K562 (cell line): Measurements from ENCODE around the gene PLEKHA5. TPM values are rescaled to one million over a fixed set of nuclear protein-coding genes. Genes with fewer than 3 reads are reported as not detected.

Experiments
- ATAC-seq: fragments of 200-7000 bp; cut with Tn5 transposase; 3 replicates; pipeline ENCODE4 v1.9.1; 2020; ENCODE audit warnings: moderate library complexity
- BruUV-seq: library from RNA; stranded (reverse); fragments of 400-500 nt; replicated peaks from 2 replicates; lab custom pipeline; 2021; lab: Mats Ljungman, UMichigan
- CTCF ChIA-PET: fragments of 300-600 bp; formaldehyde crosslinking; extraction: SDS; loops from one replicate; lab custom pipeline; 2021; ENCODE audit warnings: low intra/inter-chr PET ratio; lab: Yijun Ruan, JAX
- POLR2A ChIA-PET: fragments of 300-600, 350-650 bp; sonication (Branson Sonifier 250); formaldehyde crosslinking; extraction: SDS; loops from one replicate; lab custom pipeline; 2021; ENCODE audit warnings: antibody characterized with exemption, inconsistent platforms; lab: Yijun Ruan, JAX
- DNase-seq, 4 experiments: peaks; one replicate each; pipeline versions ENCODE4 v3.0.0 to v3.0.0-alpha.2; 2011 to 2018; ENCODE audit warnings: low spot score in 3 of 4, mixed read lengths in 3 of 4; ENCODE audit errors: extremely low read depth in 1 of 4
- FAIRE-seq: peaks from 2 replicates; lab custom pipeline; 2011; peaks lifted over from hg19 to GRCh38; lab: Jason Lieb, UNC
- H2AFZ ChIP-seq: 2 replicates; pipeline ENCODE4 v1.6.0; 2011; ENCODE audit warnings: low read depth, low read length, control low read depth, inconsistent platforms
- H3K27ac ChIP-seq: fragments of 200-600 bp; 3 replicates; pipeline ENCODE4 v1.8.0; 2011; ENCODE audit warnings: low read depth, mild to moderate bottlenecking, control low read depth, inconsistent platforms, low read length, moderate library complexity, mixed read lengths; ENCODE audit errors: extremely low read depth
- H3K27me3 ChIP-seq, 2 experiments: fragments of 300-600 bp in 1 of 2; 2 replicates in 1 of 2; 3 replicates in 1 of 2; pipeline versions ENCODE4 v1.6.0 to v1.8.0; 2011; ENCODE audit warnings: inconsistent platforms in 2 of 2, low read length in 2 of 2, mild to moderate bottlenecking in 1 of 2, mixed read lengths in 1 of 2, moderate library complexity in 1 of 2; ENCODE audit not compliant: control insufficient read depth in 2 of 2, insufficient read depth in 2 of 2
- H3K36me3 ChIP-seq: fragments of 300-600 bp; 3 replicates; pipeline ENCODE4 v1.8.0; 2011; ENCODE audit warnings: mild to moderate bottlenecking, low read length, inconsistent platforms; ENCODE audit not compliant: control insufficient read depth, insufficient read depth
- H3K4me1 ChIP-seq, 2 experiments: fragments of 200-600 bp in 1 of 2; replicated peaks in 1 of 2; 2 replicates in 1 of 2; 3 replicates in 1 of 2; pipeline versions ENCODE4 v1.5.1 to v1.8.0; 2011; ENCODE audit warnings: inconsistent platforms in 2 of 2, low read length in 2 of 2, mild to moderate bottlenecking in 1 of 2, mixed read lengths in 1 of 2, moderate library complexity in 1 of 2; ENCODE audit not compliant: control insufficient read depth in 2 of 2, insufficient read depth in 2 of 2
- H3K4me2 ChIP-seq: 2 replicates; pipeline ENCODE4 v1.6.1; 2011; ENCODE audit warnings: low read length, control low read depth, inconsistent platforms, mixed read lengths; ENCODE audit not compliant: insufficient read depth
- H3K4me3 ChIP-seq: fragments of 200-600 bp; sonication (generic), shearing (Covaris generic); 2 replicates; pipeline ENCODE4 v1.5.1; 2016; ENCODE audit warnings: control low read depth, inconsistent platforms
- H3K79me2 ChIP-seq: fragments of 200-600 bp; 3 replicates; pipeline ENCODE4 v1.8.0; 2011; ENCODE audit warnings: low read length, inconsistent platforms; ENCODE audit not compliant: control insufficient read depth, insufficient read depth
- H3K9ac ChIP-seq, 2 experiments: 2 replicates each; pipeline versions ENCODE4 v1.6.0 to v1.6.1; 2011; ENCODE audit warnings: low read depth in 2 of 2, low read length in 2 of 2, control low read depth in 1 of 2, inconsistent platforms in 1 of 2, mild to moderate bottlenecking in 1 of 2, mixed read lengths in 1 of 2; ENCODE audit not compliant: insufficient read depth in 1 of 2
- H3K9me1 ChIP-seq: one replicate; pipeline ENCODE4 v1.6.0; 2011; ENCODE audit warnings: inconsistent platforms, mild to moderate bottlenecking, low read length, moderate library complexity; ENCODE audit not compliant: control insufficient read depth, insufficient read depth
- H3K9me3 ChIP-seq: replicated peaks from 2 replicates; pipeline ENCODE4 v1.5.1; 2011; ENCODE audit warnings: low read depth, low read length, inconsistent platforms; ENCODE audit not compliant: control insufficient read depth, insufficient read depth
- H4K20me1 ChIP-seq: replicated peaks from 2 replicates; pipeline ENCODE4 v1.6.1; 2011; ENCODE audit warnings: low read length, inconsistent platforms, mixed read lengths; ENCODE audit not compliant: control insufficient read depth, insufficient read depth
- CBFB ChIP-seq: sonication (generic); formaldehyde crosslinking; IDR thresholded peaks from 2 replicates; pipeline ENCODE4 v1.4.0; 2020; ENCODE audit warnings: mild to moderate bottlenecking, missing genetic modification reagents
- L3MBTL2 ChIP-seq: fragments of 450-650 bp; IDR thresholded peaks from 2 replicates; pipeline ENCODE4 v1.6.1; 2016; ENCODE audit warnings: mild to moderate bottlenecking, moderate library complexity
- TAF7 ChIP-seq: fragments of 450-650 bp; IDR thresholded peaks from 2 replicates; pipeline ENCODE4 v1.6.1; 2016; ENCODE audit warnings: missing genetic modification characterization, missing compliant biosample characterization
- THRAP3 ChIP-seq: fragments of 450-650 bp; IDR thresholded peaks from 2 replicates; pipeline ENCODE4 v1.6.1; 2016; ENCODE audit warnings: mild to moderate bottlenecking, inconsistent platforms, borderline replicate concordance
- ZC3H11A ChIP-seq: IDR thresholded peaks from 2 replicates; pipeline ENCODE4 v1.6.1; 2012; ENCODE audit warnings: low read depth, low read length, improper control_type of control experiment
- ZNF143 ChIP-seq: sonication (generic); formaldehyde crosslinking; IDR thresholded peaks from 2 replicates; pipeline ENCODE4 v1.9.0; 2022; ENCODE audit warnings: mild to moderate bottlenecking, missing genetic modification reagents
- WGBS: fragments of 100-300 bp; shearing (Covaris generic); methylation state at CpG from one replicate; pipeline ENCODE4 v1.1.6; 2016; ENCODE audit warnings: low coverage, mixed read lengths; ENCODE audit not compliant: insufficient coverage; ENCODE audit errors: missing lambda C conversion rate; 5-methylcytosine and 5-hydroxymethylcytosine counted together
- in situ Hi-C: fragments of 300-500 bp; cut with MboI; formaldehyde crosslinking; loops from 4 replicates; pipeline ENCODE4 v1.15.0; 2018; ENCODE audit warnings: inconsistent platforms, mixed read lengths
- intact Hi-C: fragments of 100-400 bp; cut with micrococcal nuclease; formaldehyde crosslinking; loops from 2 replicates; pipeline ENCODE4 v1.14.2; 2022
- polyA plus RNA-seq, 8 experiments: library from polyadenylated mRNA; depleted of rRNA in 4 of 8; stranded (reverse) in 5 of 8; unstranded in 3 of 8; fragments of >200 nt; fragmentation: Nextera tagmentation in 2 of 8; fragmentation: Illumina TruSeq in 1 of 8; extraction: Ambion mirVana in 2 of 8; extraction: Trizol in 1 of 8; gene quantifications; 2 replicates each; pipeline versions ENCODE4 v1.2.1 to v1.2.3, GENCODE V29; 2011 to 2014; ENCODE audit warnings: inconsistent platforms in 1 of 8, missing spikeins in 1 of 8
- total RNA-seq, 7 experiments: library from RNA; depleted of rRNA in 6 of 7; stranded (reverse); fragments of >200 nt in 6 of 7; fragmentation: Illumina TruSeq in 2 of 7; extraction: Trizol in 2 of 7; gene quantifications; 2 replicates each; pipeline versions ENCODE4 v1.2.1 to v1.2.3, GENCODE V29; 2011 to 2021; ENCODE audit warnings: low replicate concordance in 1 of 7
- TF ChIP-seq, protein P1 (sequence below): sonication (generic); formaldehyde crosslinking; IDR thresholded peaks from 2 replicates; pipeline ENCODE4 v1.8.0; 2022; ENCODE audit warnings: mild to moderate bottlenecking, low read depth, missing genetic modification reagents
- TF ChIP-seq, protein P2 (sequence below): sonication (generic); formaldehyde crosslinking; IDR thresholded peaks from 2 replicates; pipeline ENCODE4 v1.8.0; 2023; ENCODE audit warnings: missing genetic modification reagents, mild to moderate bottlenecking, borderline replicate concordance

The PLEKHA5 gene
- total and polyA plus RNA-seq, 9 of the 15 experiments (the other 6 are each of a cell fraction or from before 2014, with no cell fraction given): 7.2 to 26.2 (median 17.4) TPM

DNA sequence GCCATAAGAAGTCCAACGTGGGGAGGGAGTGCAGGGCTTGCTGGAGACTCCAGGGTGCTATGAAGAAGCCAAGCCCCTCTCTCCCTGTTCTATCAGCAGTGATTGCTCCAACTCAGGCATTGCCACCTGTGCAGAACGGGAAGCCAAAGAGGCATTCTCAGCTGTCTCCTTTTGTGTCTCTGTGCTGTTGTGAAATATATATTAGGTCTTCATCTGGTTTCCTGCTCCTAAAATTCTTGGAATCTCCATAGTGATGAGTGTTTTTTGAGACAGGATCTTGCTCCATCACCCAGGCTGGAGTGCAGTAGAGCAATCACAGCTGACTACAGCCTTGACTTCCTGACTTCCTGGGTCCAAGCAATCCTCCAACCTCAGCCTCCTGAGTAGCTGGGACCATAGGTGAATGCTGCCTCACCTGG, 258.6 kb downstream of the PLEKHA5 start:
- ChIA-PET CTCF (no interaction called here), POLR2A (no interaction called here)
- 0% methylated on average over 2 of the region's 2 CpGs for WGBS
- no peaks in the 10 kb centered on the region for H4K20me1 ChIP-seq
- H3K9me1 ChIP-seq: no peaks in the 10 kb centered on the region
- H3K4me2 ChIP-seq: no peak overlapping the region
- no peak for DNase-seq
- no peak overlapping the region for H3K4me3 ChIP-seq
- H3K27me3 ChIP-seq: no peaks in the 10 kb centered on the region
- in situ Hi-C loops (no loop called here), intact Hi-C loops (no loop called here)
- FAIRE-seq: no peak
- no peaks in the 10 kb centered on the region for H3K9me3 ChIP-seq
- H3K36me3 ChIP-seq: no peaks in the 10 kb centered on the region
- no peaks in the 10 kb centered on the region for H3K4me1 ChIP-seq
- H3K79me2 ChIP-seq: no peaks in the 10 kb centered on the region
- H2AFZ ChIP-seq: no peak overlapping the region
- no peak overlapping the region for H3K27ac ChIP-seq
- no TSS peak for BruUV-seq
- H3K9ac ChIP-seq: no peak overlapping the region
- no peak for ATAC-seq
- no peak for TF ChIP-seq TAF7 (tag)
- TF ChIP-seq ZC3H11A: no peak
- no peak for TF ChIP-seq ZNF143 (CRISPR knock-in tag)
- TF ChIP-seq L3MBTL2: no peak
- no peak for TF ChIP-seq THRAP3
- TF ChIP-seq, protein P1, sequence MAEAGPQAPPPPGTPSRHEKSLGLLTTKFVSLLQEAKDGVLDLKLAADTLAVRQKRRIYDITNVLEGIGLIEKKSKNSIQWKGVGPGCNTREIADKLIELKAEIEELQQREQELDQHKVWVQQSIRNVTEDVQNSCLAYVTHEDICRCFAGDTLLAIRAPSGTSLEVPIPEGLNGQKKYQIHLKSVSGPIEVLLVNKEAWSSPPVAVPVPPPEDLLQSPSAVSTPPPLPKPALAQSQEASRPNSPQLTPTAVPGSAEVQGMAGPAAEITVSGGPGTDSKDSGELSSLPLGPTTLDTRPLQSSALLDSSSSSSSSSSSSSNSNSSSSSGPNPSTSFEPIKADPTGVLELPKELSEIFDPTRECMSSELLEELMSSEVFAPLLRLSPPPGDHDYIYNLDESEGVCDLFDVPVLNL (CRISPR knock-in tag): no peak
- TF ChIP-seq, protein P2, sequence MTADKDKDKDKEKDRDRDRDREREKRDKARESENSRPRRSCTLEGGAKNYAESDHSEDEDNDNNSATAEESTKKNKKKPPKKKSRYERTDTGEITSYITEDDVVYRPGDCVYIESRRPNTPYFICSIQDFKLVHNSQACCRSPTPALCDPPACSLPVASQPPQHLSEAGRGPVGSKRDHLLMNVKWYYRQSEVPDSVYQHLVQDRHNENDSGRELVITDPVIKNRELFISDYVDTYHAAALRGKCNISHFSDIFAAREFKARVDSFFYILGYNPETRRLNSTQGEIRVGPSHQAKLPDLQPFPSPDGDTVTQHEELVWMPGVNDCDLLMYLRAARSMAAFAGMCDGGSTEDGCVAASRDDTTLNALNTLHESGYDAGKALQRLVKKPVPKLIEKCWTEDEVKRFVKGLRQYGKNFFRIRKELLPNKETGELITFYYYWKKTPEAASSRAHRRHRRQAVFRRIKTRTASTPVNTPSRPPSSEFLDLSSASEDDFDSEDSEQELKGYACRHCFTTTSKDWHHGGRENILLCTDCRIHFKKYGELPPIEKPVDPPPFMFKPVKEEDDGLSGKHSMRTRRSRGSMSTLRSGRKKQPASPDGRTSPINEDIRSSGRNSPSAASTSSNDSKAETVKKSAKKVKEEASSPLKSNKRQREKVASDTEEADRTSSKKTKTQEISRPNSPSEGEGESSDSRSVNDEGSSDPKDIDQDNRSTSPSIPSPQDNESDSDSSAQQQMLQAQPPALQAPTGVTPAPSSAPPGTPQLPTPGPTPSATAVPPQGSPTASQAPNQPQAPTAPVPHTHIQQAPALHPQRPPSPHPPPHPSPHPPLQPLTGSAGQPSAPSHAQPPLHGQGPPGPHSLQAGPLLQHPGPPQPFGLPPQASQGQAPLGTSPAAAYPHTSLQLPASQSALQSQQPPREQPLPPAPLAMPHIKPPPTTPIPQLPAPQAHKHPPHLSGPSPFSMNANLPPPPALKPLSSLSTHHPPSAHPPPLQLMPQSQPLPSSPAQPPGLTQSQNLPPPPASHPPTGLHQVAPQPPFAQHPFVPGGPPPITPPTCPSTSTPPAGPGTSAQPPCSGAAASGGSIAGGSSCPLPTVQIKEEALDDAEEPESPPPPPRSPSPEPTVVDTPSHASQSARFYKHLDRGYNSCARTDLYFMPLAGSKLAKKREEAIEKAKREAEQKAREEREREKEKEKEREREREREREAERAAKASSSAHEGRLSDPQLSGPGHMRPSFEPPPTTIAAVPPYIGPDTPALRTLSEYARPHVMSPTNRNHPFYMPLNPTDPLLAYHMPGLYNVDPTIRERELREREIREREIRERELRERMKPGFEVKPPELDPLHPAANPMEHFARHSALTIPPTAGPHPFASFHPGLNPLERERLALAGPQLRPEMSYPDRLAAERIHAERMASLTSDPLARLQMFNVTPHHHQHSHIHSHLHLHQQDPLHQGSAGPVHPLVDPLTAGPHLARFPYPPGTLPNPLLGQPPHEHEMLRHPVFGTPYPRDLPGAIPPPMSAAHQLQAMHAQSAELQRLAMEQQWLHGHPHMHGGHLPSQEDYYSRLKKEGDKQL (CRISPR knock-in tag): no peak
- TF ChIP-seq CBFB: no peak
